Epithelial cell of esophagus (primary cell): ENCODE data around the gene HELZ.
A peak's percentile ranks its signal among the peaks of the same experiment; 100 is the strongest.

Source experiments
- DNase-seq: peaks from one replicate; pipeline ENCODE4 v3.0.0; 2010; ENCODE audit warnings: low read depth
- H3K4me3 ChIP-seq: 2 replicates; pipeline ENCODE4 v1.5.1; 2011; ENCODE audit warnings: mild to moderate bottlenecking, low read length, control low read depth
- CTCF ChIP-seq: IDR thresholded peaks from 2 replicates; pipeline ENCODE4 v1.5.1; 2011; ENCODE audit warnings: low read depth, mild to moderate bottlenecking, low read length, control low read depth, inconsistent platforms; ENCODE audit not compliant: insufficient read depth; ENCODE audit errors: missing control alignments

The HELZ gene

GRCh38 chr17:67074781-67075180 lies 170.2 kb downstream of the HELZ start:
- TF ChIP-seq CTCF = no peak
- no peak for DNase-seq
- H3K4me3 ChIP-seq = no peak overlapping the region

GRCh38 chr17:67072885-67073284 lies 172.1 kb downstream of the HELZ start:
- DNase-seq = no peak
- H3K4me3 ChIP-seq = no peak overlapping the region
- TF ChIP-seq CTCF = no peak

GRCh38 chr17:67071595-67071994 lies 173.4 kb downstream of the HELZ start:
- no peak for TF ChIP-seq CTCF
- peak; percentile 45 for DNase-seq
- no peak overlapping the region for H3K4me3 ChIP-seq

- no peak for TF ChIP-seq CTCF
- H3K4me3 ChIP-seq = no peak overlapping the region
- DNase-seq = no peak
Measured at GRCh38 chr17:67069603-67070136, 175.3 kb downstream of the HELZ start.

GRCh38 chr17:67068999-67069398 lies 176.0 kb downstream of the HELZ start:
- no peak for DNase-seq
- TF ChIP-seq CTCF = no peak
- no peak overlapping the region for H3K4me3 ChIP-seq

GRCh38 chr17:67067571-67068482 lies 177.2 kb downstream of the HELZ start:
- DNase-seq = no peak
- H3K4me3 ChIP-seq = no peak overlapping the region
- no peak for TF ChIP-seq CTCF
